Activated CD8-positive, alpha-beta memory T cell treated with anti-CD3 and anti-CD28 coated beads, Interleukin-2, amount 50 U/mL, for 4 hours (primary cell): ENCODE measurements around the gene RERE.
"Not testable (repeated sequence)": the region's sequence is repeated elsewhere in the genome, so short reads cannot be mapped to it uniquely, and the experiment has no call there.

Source experiments
- DNase-seq: peaks from one replicate; pipeline ENCODE4 v3.0.0-alpha.2; 2020

Gene RERE

DNA sequence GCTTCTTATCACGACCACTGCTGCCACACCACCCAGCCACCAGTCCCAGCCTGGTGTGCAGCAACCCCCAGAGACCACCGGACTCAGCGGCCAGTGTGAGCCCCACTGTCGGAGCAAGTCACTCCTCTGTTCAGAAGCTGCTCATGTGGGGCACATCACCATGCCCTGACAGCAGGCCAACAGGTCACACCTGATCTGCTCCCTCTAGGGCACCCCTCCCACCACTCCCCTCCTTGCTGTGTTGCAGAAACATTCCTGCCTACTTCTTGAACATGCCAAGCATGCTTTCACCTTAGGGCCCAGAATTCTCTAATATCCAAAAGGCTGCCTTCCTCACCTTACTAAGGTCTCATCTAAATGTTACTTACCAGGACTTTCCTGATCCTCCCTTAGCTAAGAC, 353.1 kb downstream of the RERE start:
- no peak for DNase-seq

DNA sequence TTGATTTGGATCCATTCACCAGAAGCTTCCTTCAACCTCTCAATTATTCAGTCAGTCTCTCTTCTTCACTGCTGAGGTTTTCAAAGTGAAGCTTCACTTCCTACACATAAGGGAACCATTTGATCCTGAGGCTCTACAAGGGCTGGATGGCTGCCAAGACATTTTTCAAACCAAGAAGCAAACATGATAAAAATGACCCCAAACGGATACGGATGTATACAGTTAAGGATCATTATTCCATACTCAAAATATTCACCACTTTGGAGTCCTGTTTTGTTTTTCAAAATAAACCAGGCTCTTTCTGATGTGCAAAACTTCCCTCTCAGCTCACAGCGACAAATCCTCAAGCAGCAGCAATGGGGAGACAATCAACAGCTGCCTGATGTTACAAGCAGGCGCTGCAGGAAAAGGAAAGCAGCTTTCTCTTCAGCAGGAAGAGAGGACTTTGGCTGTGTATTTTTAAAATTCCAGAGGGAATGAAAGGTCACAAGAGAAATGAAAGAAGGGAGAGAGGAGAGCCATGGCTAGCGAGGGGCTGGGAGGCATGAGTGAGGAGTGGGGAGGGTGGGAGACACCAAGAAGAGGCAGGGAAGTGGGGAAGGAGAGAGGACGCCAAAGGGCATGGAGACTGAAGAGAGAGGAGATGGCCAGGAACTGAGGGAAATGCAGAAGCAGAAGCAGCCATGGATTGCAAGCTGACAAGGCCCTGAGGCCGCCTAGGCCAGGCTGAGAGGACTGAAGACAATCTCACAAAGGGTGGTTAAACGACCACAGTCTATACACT, 354.1 kb downstream of the RERE start:
- DNase-seq: no peak

DNA sequence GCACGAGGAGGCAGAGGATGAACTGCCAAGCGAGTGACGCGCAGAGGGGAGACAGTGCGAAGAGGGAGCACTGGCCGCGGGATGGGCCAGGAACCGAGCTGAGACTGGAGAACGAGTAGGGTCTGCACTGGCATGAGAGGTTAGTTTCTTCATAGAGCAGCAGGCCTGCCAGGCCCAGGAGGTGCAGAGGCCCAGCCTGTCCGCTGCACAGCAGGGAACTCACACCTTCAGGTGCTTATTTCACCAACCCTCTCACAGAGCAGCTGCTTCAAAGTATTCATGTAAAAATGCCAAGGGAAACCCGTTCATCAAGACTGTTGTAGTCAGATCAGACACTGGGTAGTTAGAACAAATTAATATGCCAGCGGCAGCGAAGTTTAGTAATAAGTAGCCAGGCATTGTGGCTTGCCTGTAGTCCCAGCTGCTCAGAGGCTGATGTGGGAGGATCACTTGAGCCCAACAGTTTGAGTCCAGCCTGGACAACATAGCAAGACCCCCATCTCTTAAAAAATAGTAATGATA, 355.0 kb downstream of the RERE start:
- DNase-seq: no peak

DNA sequence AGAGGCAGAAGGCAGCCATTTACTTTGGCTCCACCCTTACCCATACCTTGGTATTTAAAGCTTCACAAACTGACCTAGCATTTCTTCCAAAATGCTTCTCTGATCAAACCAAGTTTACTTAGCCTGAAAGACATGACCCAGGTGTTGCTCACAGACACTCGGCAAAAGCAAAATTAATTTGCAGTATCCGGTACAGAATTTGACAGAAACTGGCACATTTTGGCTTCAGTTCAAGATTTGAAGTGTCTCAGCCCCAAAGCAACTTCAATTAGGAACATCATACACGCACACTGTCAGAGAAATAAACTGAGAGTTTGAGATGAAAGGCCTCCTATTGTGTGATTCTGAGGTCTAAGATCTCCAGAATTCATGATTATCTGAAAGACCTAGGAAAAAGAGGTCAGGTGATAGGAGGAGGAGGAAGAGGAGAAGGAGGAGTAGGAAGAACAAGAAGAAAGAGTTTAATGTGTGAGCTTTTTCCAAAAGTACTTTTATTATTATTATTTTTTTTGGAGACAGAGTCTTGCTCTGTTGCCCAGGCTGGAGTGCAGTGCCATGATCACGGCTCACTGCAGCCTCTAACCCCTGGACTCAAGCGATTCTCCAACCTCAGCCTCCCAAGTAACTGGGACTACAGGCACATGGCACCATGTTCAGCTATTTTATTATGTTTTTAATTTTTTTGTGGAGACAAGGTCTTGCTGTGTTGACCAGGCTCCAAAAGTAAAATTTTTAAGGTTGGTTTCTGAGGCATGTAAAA, 355.9 kb downstream of the RERE start:
- DNase-seq: no peak

DNA sequence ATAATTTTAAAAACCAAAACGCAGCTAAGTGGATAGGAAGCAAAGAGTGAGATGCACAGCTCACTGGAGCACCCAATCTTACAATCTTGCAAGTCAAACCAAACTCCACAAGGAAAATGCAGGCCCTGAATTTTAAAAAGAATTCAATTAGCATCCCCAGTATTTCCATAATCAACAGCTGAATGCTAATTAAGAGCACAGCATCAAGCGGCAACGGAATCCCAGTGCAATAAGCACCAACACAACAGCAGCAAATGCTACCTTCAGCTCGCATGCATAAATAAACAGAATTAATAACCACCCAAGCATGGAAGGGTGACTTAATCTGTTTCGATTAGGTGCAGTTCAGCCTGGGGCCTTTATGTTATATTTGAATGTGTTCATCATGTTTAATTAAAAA, 356.7 kb downstream of the RERE start:
- no peak for DNase-seq

DNA sequence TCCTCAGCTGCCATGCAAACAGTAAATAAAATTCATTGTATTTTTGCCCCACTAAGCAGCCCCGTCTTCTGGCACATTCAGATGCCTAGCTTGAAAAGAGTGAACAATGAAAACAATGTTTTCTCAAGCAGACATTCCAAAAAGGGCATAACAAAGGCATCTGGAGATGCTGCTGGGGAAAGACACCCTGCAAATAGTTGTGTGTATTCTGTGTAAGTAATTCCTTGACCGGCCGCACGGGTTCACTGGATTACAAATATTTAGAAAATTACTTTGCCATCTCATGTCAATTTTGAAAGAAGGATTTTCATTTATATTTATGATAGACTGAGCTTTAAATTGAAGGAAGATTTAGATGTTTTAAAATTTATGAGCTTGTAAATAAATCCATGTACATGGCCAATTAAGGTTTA, 357.3 kb downstream of the RERE start:
- no peak for DNase-seq

DNA sequence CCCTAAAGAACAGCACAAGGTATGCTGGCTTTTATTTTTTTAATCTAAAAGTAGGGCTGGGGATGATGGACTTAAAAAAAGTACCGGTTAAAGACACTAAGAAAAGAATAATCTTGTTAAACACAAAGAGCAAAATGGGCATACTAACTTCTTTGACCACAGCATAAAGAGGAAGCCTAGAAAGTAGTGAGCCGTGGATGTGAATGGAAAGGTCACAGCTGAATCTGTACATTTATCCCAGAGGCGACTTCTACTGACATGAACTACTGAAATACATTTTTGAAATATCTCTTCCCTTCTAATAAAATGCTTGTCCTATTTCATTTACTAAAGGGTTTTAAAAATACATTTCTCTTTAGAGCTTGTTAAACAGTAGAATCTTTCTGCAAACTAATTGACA, 358.8 kb downstream of the RERE start:
- DNase-seq: no peak

DNA sequence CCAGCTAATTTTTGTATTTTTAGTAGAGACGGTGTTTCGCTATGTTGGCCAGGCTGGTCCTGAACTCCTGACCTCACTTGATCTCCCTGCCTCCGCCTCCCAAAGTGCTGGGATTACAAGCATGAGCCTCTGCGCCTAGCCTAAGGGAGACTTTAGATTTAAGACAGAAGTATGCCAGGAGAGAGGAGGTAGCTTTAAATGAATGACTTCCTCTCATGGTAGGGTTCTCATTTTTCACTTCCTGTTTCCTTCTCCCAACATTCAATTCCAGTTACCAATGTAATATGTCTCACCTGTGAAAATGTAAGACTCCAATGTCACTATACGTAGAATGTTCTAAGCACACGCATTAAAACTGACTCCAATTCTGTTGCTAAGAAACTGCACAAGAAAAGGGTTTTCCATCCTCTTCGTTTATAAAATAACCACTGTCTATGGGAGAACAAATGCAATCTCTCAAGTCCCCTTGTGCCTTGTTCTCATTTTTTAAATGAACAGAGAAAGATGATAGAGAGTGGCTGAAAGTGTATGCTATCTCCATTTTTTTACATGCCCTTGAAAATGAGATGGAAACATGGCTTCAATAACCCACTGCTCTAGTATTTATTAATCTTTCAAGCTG, 359.6 kb downstream of the RERE start:
- DNase-seq: no peak

DNA sequence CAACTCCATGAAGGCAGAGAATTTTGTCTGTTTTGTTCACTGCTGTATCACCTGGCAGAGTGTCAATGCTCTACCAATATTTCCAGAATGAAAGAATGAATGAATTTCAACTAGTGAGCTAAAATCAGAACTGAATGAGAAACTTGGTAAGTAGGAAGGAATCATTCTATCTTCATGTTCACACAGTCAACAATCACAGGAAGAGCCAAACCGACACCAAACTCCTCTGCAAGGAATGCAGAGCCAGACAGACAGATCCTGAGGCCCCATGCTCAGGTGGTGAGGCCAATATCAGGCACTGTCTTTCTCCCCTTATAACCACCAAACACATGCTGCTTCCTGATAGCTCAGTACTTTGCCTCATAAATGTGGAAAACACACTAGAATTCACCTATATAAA, 360.4 kb downstream of the RERE start:
- DNase-seq: no peak

DNA sequence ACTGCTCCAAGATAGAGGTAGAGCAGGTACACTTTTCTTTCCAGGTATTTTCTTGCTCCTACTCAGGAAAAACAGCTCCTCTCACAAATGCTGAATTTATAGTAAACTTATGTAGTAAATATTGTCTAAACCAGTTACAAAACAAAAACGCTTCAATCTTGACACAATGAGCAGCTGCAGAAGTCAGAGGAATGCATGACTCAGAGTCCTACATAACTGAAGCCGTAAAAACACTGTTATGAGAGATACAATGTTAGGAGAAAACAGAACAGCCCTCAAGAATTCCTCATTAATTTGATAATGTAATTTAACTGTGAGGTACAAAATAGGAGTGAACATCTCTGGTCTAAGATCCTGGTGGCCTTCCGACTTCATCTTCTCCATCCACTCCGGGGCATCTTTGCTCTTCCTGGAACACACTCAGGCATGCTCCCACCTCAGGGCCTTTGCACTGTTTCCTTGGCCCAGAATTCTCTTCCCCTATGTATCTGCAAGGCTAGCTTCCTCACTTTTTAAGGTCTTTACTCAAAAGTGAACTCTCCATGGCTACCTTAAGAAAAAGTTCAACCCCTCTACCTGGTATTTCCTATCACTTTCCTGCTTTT, 361.0 kb downstream of the RERE start:
- no peak for DNase-seq

DNA sequence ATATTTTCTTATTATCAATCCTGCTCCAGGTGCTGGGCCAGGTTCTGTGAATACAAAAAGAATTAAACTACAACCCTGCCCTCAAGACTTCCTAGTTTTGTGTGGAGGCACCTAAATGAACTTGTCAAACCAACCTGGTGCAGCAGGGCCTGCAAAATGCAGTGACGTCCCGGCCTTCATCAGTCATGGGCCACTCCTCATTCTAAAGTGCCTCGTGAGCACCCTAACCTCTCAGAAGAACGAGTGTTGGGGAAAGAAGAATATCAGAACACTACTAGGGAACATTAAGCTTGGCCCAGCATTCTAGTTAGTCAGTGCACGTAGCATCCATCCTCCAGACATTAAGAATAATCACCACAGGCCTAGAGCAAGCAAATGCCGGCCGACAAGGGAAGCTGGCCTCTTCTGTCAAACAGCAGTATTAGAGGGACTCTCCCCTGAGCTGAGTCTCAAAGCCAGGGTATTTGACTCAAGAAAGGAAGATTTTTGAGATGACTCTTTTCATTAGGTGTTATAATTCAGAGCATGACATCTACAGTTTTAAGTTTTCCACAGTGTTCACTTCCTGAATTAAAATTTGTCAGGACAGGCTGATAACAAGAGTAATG, 361.6 kb downstream of the RERE start:
- DNase-seq: no peak

DNA sequence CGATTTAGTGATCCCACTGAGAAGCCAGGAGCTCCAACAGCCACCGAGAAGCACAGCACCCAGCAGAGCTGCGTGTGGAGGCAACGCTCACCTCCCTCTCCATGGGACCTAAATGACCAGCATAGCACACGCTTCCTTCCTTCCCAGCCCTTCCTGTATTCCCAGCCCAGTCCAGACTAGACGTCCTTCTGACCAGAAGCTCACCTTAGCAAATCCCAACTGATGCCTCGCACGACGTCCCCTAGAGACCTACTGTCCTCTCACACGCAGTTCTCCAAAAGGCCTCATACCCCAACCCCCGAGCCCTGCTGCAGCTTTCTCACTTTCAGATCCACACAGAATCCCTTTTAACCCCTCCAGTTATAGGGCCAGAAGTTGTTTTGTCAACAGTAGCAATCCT, 367.1 kb downstream of the RERE start:
- no peak for DNase-seq

DNA sequence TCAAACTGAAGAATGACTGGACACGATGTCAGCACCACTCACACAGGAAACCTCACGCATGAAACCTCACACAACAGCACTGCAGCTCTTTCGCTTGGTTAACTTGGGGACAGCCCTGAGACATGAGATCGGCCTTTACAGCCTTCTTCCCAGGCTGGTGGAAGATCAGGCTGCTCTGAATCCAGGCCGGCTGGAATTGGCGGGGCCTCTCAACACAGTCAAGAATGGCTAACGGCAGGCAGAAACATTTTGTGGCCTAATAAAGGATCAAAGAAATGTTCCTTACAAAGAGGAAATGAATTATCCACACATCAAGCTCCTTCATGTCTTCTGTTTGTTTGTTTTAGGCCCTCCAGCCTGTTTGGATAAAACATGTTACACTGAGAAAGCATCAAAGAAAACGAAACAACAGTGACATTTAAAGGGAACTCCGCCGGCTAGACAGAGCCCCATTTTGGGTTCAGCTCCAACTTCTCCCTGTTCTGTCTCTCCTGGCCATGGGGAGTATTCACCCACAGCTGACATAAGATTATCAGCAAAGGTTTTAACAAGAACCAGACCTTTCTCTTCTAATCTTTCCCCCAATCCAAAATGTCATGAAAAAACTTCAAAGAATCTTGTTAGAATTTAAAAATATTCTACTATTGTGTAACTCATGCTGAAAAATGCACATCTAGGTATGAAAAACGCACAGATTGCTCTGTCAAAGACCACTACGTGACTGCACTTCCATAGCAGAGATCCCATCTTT, 368.4 kb downstream of the RERE start:
- no peak for DNase-seq

DNA sequence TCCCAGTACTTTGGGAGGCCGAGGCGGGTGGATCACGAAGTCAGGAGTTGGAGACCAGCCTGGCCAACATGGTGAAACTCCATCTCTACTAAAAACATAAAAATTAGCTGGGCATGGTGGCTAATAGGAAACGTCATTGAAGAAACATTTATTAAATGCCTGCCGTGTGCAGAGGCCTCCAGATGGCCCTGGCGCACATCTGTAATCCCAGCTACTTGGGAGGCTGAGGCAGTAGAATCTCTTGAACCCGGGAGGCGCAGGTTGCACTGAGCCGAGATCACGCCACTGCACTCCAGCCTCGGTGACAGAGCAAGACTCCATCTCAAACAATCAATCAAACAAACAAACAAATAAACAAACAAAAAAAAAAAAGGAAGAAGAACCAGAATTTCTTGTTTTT, 368.9 kb downstream of the RERE start:
- DNase-seq: not testable (repeated sequence)

DNA sequence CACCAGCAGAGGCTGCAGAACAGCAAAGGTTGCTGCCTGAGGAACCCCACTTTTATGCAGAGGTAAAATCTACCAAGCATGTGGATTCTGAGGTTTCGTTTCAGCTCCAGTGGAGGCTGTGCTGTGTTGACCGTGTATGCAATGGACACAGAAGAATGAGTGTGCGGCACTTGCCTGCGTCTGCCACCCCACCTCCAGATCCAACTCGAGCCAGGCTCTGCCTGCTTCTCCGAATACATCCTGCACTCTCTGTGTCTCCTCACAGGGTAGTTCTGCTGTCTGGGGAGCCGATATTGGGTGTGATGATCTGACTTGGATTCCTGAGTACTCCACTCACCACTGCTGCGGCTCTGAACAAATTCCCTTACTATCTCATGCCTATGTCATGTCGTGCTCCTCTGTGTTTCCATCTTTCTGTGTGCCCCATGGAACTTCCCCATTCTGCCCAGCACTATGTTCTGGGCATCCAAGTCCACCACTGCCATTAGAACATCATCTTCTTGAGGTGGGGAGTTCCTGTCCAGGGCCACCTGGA, 369.8 kb downstream of the RERE start:
- DNase-seq: no peak

DNA sequence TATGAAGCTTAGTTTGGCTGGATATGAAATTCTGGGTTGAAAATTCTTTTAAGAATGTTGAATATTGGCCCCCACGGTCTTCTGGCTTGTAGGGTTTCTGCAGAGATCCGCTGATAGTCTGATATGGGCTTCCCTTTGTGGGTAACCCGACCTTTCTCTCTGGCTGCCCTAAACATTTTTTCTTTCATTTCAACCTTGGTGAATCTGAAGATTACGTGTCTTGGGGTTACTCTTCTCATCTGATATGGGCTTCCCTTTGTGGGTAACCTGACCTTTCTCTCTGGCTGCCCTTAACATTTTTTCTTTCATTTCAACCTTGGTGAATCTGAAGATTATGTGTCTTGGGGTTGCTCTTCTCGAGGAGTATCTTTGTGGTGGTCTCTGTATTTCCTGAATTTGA, 371.3 kb downstream of the RERE start:
- not testable (repeated sequence) for DNase-seq

DNA sequence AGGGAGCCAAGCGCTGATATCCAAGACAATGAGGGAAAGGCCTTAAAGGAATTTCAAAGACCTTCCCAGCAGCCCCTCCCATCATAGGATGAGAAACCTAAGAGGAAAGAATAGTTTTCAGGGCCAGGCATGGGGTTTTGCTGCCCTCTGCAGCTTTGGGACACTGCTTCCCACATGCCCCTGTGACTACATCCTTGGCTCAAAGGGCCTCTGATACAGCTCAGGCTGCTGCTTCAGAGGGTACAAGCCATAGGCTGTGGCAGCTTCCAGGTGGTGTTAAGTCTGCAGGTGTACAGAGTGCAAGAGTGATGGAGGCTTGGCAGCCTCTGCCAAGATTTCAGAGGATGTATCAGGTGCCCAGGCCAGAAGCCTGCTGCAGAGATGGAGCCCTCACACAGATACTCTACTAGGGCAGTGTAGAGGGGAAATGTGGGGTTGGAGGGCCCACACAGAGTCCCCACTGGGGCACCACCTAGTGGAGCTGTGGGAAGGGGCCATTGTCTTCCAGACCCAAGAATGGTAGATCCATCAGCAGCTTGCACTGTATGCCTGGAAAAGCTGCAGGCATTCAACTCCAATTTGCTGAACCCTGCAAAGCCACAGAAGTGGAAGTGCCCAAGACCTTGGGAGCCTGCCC, 373.8 kb downstream of the RERE start:
- no peak for DNase-seq

DNA sequence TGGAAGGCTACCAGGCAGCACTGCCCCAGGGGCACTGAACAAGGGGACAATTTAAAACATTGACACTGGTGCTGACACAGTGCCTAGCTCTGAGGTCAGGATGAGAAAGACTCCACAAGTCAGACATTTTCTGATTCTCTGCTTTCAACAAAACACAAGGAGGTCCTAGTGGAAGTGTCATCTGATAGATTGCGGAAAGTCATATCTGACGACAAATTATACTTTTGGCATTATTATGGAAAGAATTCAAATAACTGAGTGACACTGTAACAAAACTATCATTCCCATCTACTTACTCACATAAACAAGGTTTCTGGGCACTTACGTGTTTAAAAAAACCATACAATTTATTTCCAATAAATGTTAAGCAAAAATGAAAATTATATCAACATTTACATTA, 376.0 kb downstream of the RERE start:
- no peak for DNase-seq

DNA sequence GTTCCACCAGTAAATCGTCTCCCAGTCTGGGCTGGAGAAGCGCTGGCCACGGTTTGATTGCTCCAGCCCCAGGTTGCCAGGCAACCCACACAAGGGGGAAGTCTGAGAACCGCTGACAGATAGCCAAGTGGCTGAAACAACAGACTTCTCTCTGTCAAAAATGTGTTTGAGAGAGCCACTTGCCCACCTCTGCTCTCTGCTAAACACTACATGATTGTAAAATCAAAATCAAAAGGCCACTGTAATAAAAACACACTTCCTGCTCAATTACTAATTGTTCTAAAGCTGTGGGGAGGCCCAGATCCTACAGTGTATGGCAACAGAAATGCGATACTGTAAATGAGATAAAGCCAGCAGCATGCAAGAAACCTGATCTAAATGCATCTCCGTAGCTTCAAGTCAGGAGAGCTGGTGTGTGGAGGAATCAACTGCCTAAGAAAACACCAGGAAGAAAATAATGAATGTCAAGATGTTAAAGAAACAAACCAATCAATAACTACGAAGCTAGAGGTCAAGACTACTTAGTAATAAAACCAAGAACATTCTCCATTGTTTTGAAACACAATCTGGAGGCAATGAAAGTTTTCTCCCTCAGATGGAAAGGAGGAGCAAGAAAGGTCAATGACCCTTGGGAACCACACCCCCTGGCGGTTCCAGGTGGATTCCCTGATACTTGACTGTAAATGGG, 378.3 kb downstream of the RERE start:
- no peak for DNase-seq

DNA sequence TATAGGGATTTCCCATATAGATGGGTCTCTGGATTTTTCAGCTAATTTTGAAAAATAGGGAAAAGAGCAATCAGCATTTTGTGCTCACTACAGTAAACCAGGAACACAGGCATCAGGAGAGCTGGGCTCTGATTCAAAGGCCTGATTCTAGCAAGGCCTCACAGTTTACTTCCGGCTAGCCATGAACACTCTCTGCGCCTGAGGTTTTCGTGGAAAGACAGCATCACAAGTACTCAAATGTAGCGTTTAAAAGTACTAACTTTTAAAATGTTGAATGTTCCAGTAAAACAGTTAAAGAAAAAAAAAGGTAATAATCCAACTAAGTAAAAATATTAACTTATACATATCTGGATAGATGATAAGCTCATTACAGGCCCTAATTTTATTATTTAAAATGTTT, 379.0 kb downstream of the RERE start:
- no peak for DNase-seq

DNA sequence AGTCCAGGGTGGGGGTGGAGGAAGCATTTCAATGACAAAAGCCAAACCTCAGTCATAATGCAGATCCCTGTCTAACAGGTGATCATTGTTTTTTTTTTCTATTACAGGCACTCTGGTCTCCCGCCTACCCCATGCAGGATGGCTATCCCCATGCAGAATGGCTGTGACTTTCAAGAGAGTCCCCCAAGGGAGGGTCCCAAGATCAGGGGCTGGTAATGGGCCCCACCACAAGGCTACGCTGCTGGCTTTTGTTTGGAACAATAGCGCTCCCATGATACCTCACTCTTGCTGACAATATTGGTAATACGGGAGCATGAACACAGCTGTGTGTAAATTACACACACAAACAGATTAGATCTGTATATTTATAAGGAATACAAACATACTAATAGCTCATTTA, 380.1 kb downstream of the RERE start:
- no peak for DNase-seq
